IMR-90 (cell line): ENCODE data around the gene RUNX1.

Experiments used
- NFE2L2 ChIP-seq: fragments of 150-350 bp; IDR thresholded peaks from 2 replicates; pipeline ENCODE4 v1.6.1; 2016; ENCODE audit warnings: low read depth, mild to moderate bottlenecking, low read length
- POLR2A ChIP-seq: IDR thresholded peaks from 2 replicates; pipeline ENCODE4 v1.6.1; 2012; ENCODE audit warnings: mild to moderate bottlenecking, low read depth, low read length
- RAD21 ChIP-seq: IDR thresholded peaks from 2 replicates; pipeline ENCODE4 v1.6.1; 2012; ENCODE audit warnings: low read length, improper control_type of control experiment
- RFX5 ChIP-seq: IDR thresholded peaks from 2 replicates; pipeline ENCODE4 v1.8.0; 2012; ENCODE audit warnings: low read depth, mild to moderate bottlenecking, low read length, moderate library complexity
- TF ChIP-seq, protein P1 (sequence below): fragments of 150-350 bp; IDR thresholded peaks from 2 replicates; pipeline ENCODE4 v1.6.1; 2016; ENCODE audit warnings: low read depth, mild to moderate bottlenecking, low read length, moderate library complexity, borderline replicate concordance
- TF ChIP-seq, protein P2 (sequence below): conservative IDR thresholded peaks from 2 replicates; pipeline ENCODE4 v1.5.1; 2012; ENCODE audit warnings: mild to moderate bottlenecking, low read depth, low read length, improper control_type of control experiment

GRCh38 chr21:34915364-34915841 lies 133.7 kb downstream of the RUNX1 start:
- TF ChIP-seq, protein P1, sequence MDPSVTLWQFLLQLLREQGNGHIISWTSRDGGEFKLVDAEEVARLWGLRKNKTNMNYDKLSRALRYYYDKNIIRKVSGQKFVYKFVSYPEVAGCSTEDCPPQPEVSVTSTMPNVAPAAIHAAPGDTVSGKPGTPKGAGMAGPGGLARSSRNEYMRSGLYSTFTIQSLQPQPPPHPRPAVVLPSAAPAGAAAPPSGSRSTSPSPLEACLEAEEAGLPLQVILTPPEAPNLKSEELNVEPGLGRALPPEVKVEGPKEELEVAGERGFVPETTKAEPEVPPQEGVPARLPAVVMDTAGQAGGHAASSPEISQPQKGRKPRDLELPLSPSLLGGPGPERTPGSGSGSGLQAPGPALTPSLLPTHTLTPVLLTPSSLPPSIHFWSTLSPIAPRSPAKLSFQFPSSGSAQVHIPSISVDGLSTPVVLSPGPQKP: no peak
- TF ChIP-seq, protein P2, sequence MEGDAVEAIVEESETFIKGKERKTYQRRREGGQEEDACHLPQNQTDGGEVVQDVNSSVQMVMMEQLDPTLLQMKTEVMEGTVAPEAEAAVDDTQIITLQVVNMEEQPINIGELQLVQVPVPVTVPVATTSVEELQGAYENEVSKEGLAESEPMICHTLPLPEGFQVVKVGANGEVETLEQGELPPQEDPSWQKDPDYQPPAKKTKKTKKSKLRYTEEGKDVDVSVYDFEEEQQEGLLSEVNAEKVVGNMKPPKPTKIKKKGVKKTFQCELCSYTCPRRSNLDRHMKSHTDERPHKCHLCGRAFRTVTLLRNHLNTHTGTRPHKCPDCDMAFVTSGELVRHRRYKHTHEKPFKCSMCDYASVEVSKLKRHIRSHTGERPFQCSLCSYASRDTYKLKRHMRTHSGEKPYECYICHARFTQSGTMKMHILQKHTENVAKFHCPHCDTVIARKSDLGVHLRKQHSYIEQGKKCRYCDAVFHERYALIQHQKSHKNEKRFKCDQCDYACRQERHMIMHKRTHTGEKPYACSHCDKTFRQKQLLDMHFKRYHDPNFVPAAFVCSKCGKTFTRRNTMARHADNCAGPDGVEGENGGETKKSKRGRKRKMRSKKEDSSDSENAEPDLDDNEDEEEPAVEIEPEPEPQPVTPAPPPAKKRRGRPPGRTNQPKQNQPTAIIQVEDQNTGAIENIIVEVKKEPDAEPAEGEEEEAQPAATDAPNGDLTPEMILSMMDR: no peak
- TF ChIP-seq POLR2A: no peak
- no peak for TF ChIP-seq RFX5
- TF ChIP-seq NFE2L2: no peak
- no peak for TF ChIP-seq RAD21
